Cardiac fibroblast (primary cell): Measurements from ENCODE around the gene TARS3.
A peak's percentile ranks its signal among the peaks of the same experiment; 100 is the strongest.
"Not testable (repeated sequence)": the region's sequence is repeated elsewhere in the genome, so short reads cannot be mapped to it uniquely, and the experiment has no call there.

Experiments
- DNase-seq, 2 donors: peaks; one replicate each; pipeline versions ENCODE4 v3.0.0 to v3.0.0-alpha.2; 2010; ENCODE audit warnings: low read depth in 2 of 2
- H3K4me3 ChIP-seq, 2 donors: replicated peaks in 1 of 2; 1 replicate in 1 of 2; 2 replicates in 1 of 2; pipeline ENCODE4 v1.5.1; 2011; ENCODE audit warnings: low read depth in 2 of 2, low read length in 2 of 2, mild to moderate bottlenecking in 2 of 2, moderate library complexity in 1 of 2
- CTCF ChIP-seq: IDR thresholded peaks from one replicate; pipeline ENCODE4 v1.5.1; 2011; ENCODE audit warnings: low read depth, mild to moderate bottlenecking, low read length, inconsistent platforms

TARS3 gene

GRCh38 chr15:101657171-101657570 lies 67.1 kb downstream of the TARS3 start:
- no peak overlapping the region for H3K4me3 ChIP-seq
- no peak for DNase-seq
- no peak for TF ChIP-seq CTCF

- DNase-seq, H3K4me3 ChIP-seq: not testable (repeated sequence)
Observed at GRCh38 chr15:101654624-101655337, 69.5 kb downstream of the TARS3 start.

GRCh38 chr15:101654171-101654570 lies 70.1 kb downstream of the TARS3 start:
- no peak for DNase-seq
- no peak overlapping the region for H3K4me3 ChIP-seq
- no peak for TF ChIP-seq CTCF

GRCh38 chr15:101652786-101653430 lies 71.4 kb downstream of the TARS3 start:
- H3K4me3 ChIP-seq, result peak overlapping the region; percentile 79 to 81
- no peak for TF ChIP-seq CTCF
- DNase-seq, result no peak

- peak; percentile 60 for TF ChIP-seq CTCF
Observed at GRCh38 chr15:101652098-101652785, 72.0 kb downstream of the TARS3 start, which contains the start of gene TM2D3. Gene TM2D3 (minus strand): TSS chr15:101652381. CDS start chr15:101652361, 20 bp downstream.

GRCh38 chr15:101651554-101652097 lies 72.6 kb downstream of the TARS3 start:
- no peak for TF ChIP-seq CTCF
- DNase-seq, result peak; percentile 32 to 49
- H3K4me3 ChIP-seq, result peak overlapping the region; percentile 79 to 81

More at GRCh38 chr15:101652098-101652785, 72.0 kb downstream of the TARS3 start, which contains the start of gene TM2D3:
- DNase-seq, result peak; percentile 92 to 94
- H3K4me3 ChIP-seq, result peak within 1 kb of the TSS; percentile 79 to 81

GRCh38 chr15:101650145-101650544 lies 74.1 kb downstream of the TARS3 start:
- no peak overlapping the region for H3K4me3 ChIP-seq
- no peak for DNase-seq
- TF ChIP-seq CTCF, result no peak
